ENCODE measurements around the gene WDR88.

The WDR88 gene

GRCh38 chr19:33211794-33212435 is 80.0 kb downstream of the WDR88 start:
- H3F3A ChIP-seq (ENCODE audit: control insufficient read depth, insufficient read depth): no peaks in the 10 kb centered on the region
- no peaks in the 10 kb centered on the region for H4K20me1 ChIP-seq (ENCODE audit: control insufficient read depth, insufficient read depth, low read depth, low read length)
- no peaks in the 10 kb centered on the region for H3K9me2 ChIP-seq (replicated peaks; ENCODE audit: control insufficient read depth, low read length)
- TF ChIP-seq EZH2phosphoT487 (IDR thresholded peaks at IDR 0.05; ENCODE audit: borderline replicate concordance, low read length): no peak
- TF ChIP-seq CTCF (IDR thresholded peaks at IDR 0.05; ENCODE audit: low read depth, low read length, poor library complexity, severe bottlenecking): no peak
- H3K9me3 ChIP-seq (ENCODE audit: control insufficient read depth, insufficient read depth, low read length): no peaks in the 10 kb centered on the region
- H3K4me1 ChIP-seq (ENCODE audit: control insufficient read depth, low read length): no peaks in the 10 kb centered on the region
- no peaks in the 10 kb centered on the region for H3K36me3 ChIP-seq (ENCODE audit: control insufficient read depth, low read length)
- no peak overlapping the region for H3K27ac ChIP-seq (ENCODE audit: low read depth, low read length)
- H3K27me3 ChIP-seq (ENCODE audit: control insufficient read depth, low read length): no peaks in the 10 kb centered on the region
- H3K4me2 ChIP-seq (ENCODE audit: low read length): no peak overlapping the region
- no peaks in the 10 kb centered on the region for H3K79me2 ChIP-seq (ENCODE audit: control insufficient read depth, low read length)
- H3K4me3 ChIP-seq (ENCODE audit: low read length): no peak overlapping the region

- Histone ChIP-seq H3K9me3 (ENCODE audit: control insufficient read depth, insufficient read depth, low read length) (no peaks in the 10 kb centered on the region), H3K36me3 (ENCODE audit: control insufficient read depth, low read length) (no peaks in the 10 kb centered on the region), H3K27me3 (ENCODE audit: control insufficient read depth, low read length) (no peaks in the 10 kb centered on the region), H3K4me1 (ENCODE audit: control insufficient read depth, low read length) (no peaks in the 10 kb centered on the region), H3K4me3 (ENCODE audit: low read length) (no peak overlapping the region), H3K9me2 (replicated peaks; ENCODE audit: control insufficient read depth, low read length) (no peaks in the 10 kb centered on the region), H3K27ac (ENCODE audit: low read depth, low read length) (no peak overlapping the region), H4K20me1 (ENCODE audit: control insufficient read depth, insufficient read depth, low read depth, low read length) (no peaks in the 10 kb centered on the region), H3K4me2 (ENCODE audit: low read length) (no peak overlapping the region), H3K79me2 (ENCODE audit: control insufficient read depth, low read length) (no peaks in the 10 kb centered on the region), H3F3A (ENCODE audit: control insufficient read depth, insufficient read depth) (no peaks in the 10 kb centered on the region)
- TF ChIP-seq CTCF (IDR thresholded peaks at IDR 0.05; ENCODE audit: low read depth, low read length, poor library complexity, severe bottlenecking): no peak
Observed at GRCh38 chr19:33212436-33213172, 80.7 kb downstream of the WDR88 start.

- Histone ChIP-seq H4K20me1 (ENCODE audit: control insufficient read depth, insufficient read depth, low read depth, low read length) (no peaks in the 10 kb centered on the region), H3K9me3 (ENCODE audit: control insufficient read depth, insufficient read depth, low read length) (no peaks in the 10 kb centered on the region), H3F3A (ENCODE audit: control insufficient read depth, insufficient read depth) (no peaks in the 10 kb centered on the region), H3K36me3 (ENCODE audit: control insufficient read depth, low read length) (no peaks in the 10 kb centered on the region), H3K27me3 (ENCODE audit: control insufficient read depth, low read length) (no peaks in the 10 kb centered on the region), H3K27ac (ENCODE audit: low read depth, low read length) (no peak overlapping the region), H3K4me2 (ENCODE audit: low read length) (no peak overlapping the region), H3K4me3 (ENCODE audit: low read length) (no peak overlapping the region), H3K9me2 (replicated peaks; ENCODE audit: control insufficient read depth, low read length) (no peaks in the 10 kb centered on the region), H3K79me2 (ENCODE audit: control insufficient read depth, low read length) (no peaks in the 10 kb centered on the region), H3K4me1 (ENCODE audit: control insufficient read depth, low read length) (no peaks in the 10 kb centered on the region)
- TF ChIP-seq EZH2phosphoT487 (IDR thresholded peaks at IDR 0.05; ENCODE audit: borderline replicate concordance, low read length) (no peak), CTCF (IDR thresholded peaks at IDR 0.05; ENCODE audit: low read depth, low read length, poor library complexity, severe bottlenecking) (peak; percentile 18)
Observed at GRCh38 chr19:33214596-33214995, 82.7 kb downstream of the WDR88 start.

Measured in DOHH2 (cell line).